GM06990 (cell line): ENCODE results near the gene LARP1B.

Experiments used
- DNase-seq: peaks from one replicate; pipeline ENCODE4 v3.0.0-alpha.2; 2011; ENCODE audit not compliant: insufficient read length; ENCODE audit errors: extremely low read depth
- H3K27me3 ChIP-seq: replicated peaks from 2 replicates; pipeline ENCODE4 v1.6.0; 2011; ENCODE audit warnings: low read length; ENCODE audit not compliant: control insufficient read depth, insufficient read depth
- H3K36me3 ChIP-seq: 2 replicates; pipeline ENCODE4 v1.5.1; 2011; ENCODE audit warnings: low read length; ENCODE audit not compliant: control insufficient read depth, insufficient read depth
- H3K4me3 ChIP-seq: replicated peaks from 2 replicates; pipeline ENCODE4 v1.5.1; 2011; ENCODE audit warnings: low read depth, mild to moderate bottlenecking, control low read depth, low read length
- CTCF ChIP-seq: IDR thresholded peaks from 2 replicates; pipeline ENCODE4 v1.5.1; 2011; ENCODE audit warnings: low read length, control low read depth, mild to moderate bottlenecking, inconsistent platforms; ENCODE audit not compliant: insufficient read depth, poor library complexity, severe bottlenecking

The LARP1B gene

DNA sequence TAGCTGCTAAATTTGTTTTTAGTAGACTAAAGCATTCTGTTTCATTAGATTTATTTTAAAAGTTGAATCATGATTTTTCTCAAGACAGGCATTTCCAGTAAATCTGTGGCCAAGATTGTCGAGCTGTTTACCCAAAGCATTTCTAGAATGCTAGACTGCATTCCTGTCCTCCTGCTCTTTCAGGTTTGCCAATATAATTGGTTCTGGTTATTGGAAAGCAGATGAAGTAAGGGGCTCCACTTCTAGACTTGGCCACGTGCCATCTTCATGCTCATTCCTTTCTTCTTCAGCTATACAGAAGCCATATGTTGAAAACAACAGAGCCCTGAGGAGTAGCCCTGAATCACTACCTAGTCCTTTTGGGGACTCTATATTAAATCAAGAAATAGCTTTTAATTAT, 164.0 kb downstream of the LARP1B start:
- DNase-seq, result no peak
- no peak for TF ChIP-seq CTCF
- Histone ChIP-seq H3K4me3 (no peak overlapping the region), H3K36me3 (no peaks in the 10 kb centered on the region), H3K27me3 (no peaks in the 10 kb centered on the region)

- Histone ChIP-seq H3K27me3 (no peaks in the 10 kb centered on the region), H3K4me3 (no peak overlapping the region), H3K36me3 (no peaks in the 10 kb centered on the region)
- DNase-seq, result no peak
- no peak for TF ChIP-seq CTCF
Measured at GRCh38 chr4:128227991-128228571, 167.0 kb downstream of the LARP1B start.

DNA sequence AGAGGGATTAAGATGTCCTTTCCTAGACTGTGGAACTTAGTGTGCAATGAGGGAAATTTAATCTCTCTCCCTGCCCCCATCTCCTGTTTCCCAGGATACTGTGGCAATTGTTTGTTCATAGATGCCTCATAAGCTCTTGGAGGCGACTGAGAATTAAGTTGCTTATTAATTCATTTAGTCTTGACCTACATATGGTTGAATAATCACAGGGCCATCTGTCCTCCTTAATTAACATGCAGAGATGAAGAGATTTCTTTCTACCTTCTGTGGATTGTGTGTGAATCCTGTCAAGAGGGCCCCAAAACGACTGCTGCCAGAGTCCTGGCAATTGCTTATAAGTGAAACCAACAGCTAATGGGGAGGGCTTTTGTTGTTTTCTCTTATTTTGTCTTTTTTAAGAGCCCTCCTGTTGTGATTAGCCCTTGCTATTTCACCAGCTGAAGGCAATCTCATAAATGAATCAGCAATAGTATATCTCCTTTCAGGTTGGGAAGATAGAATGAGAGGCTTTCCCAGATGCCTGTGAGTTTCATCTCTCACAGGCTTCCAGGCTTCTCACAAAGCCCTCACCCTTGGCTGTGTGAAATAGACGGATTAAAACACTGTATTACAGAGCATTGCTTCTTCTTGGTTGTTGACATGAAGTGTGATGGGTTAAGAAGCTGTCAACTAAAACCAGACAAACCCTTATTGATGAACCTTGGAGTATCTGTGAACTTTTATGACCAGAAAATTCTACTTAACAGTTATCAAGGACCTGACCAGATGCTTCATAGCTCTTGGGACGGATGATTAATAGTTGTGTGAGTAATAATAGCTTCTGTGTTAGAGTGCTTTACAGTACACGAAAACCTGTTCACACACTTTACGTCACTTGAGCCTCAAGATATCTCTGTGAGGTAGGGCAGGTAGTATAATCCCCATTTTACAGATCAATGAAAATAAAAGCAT, 168.0 kb downstream of the LARP1B start:
- TF ChIP-seq CTCF, result no peak
- Histone ChIP-seq H3K36me3 (no peaks in the 10 kb centered on the region), H3K4me3 (no peak overlapping the region), H3K27me3 (no peaks in the 10 kb centered on the region)
- no peak for DNase-seq

GRCh38 chr4:128232719-128233118, 171.6 kb downstream of the LARP1B start:
- H3K36me3 ChIP-seq, result no peaks in the 10 kb centered on the region
- no peak for TF ChIP-seq CTCF
- H3K27me3 ChIP-seq, result no peaks in the 10 kb centered on the region

DNA sequence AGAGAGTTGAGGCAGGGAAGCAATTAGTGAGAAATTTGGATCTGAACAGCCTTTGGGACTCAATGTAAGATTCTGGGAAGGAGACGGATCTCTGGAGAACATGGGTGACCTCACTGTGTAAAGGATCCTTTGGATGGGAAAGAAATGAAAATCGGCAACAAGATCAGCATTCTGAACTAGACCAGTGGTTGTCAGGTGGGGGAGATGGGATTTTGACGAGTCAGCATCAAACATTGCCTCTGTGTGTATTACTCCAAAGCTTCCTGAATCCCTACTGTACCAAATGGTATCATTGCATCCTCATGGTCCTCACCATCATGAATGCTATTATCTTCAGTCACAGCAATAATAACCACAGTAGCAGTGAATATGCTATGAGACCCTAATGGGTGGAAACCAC, 173.7 kb downstream of the LARP1B start:
- DNase-seq, result no peak
- no peaks in the 10 kb centered on the region for H3K36me3 ChIP-seq
- no peak overlapping the region for H3K4me3 ChIP-seq
- TF ChIP-seq CTCF, result no peak
- no peaks in the 10 kb centered on the region for H3K27me3 ChIP-seq

More at GRCh38 chr4:128232719-128233118, 171.6 kb downstream of the LARP1B start:
- DNase-seq, result no peak
- H3K4me3 ChIP-seq, result no peak overlapping the region
